SKM-1 (cell line): Measurements from ENCODE around the gene ASH1L.
"Not testable (repeated sequence)": the region's sequence is repeated elsewhere in the genome, so short reads cannot be mapped to it uniquely, and the experiment has no call there.

Experiments used
- DNase-seq: peaks from one replicate; lab custom pipeline; 2025; ENCODE audit not compliant: unreplicated experiment; lab: John Stamatoyannopoulos, UW

The ASH1L gene

GRCh38 chr1:155499263-155499662 is 63.3 kb downstream of the ASH1L start:
- DNase-seq, result no peak

GRCh38 chr1:155493595-155493994 is 69.0 kb downstream of the ASH1L start:
- DNase-seq, result not testable (repeated sequence)

- DNase-seq, result not testable (repeated sequence)
Measured at GRCh38 chr1:155488419-155488818, 74.2 kb downstream of the ASH1L start.

- DNase-seq, result no peak
Measured at GRCh38 chr1:155487541-155487940, 75.1 kb downstream of the ASH1L start.

- not testable (repeated sequence) for DNase-seq
Measured at GRCh38 chr1:155486952-155487351, 75.7 kb downstream of the ASH1L start.

- DNase-seq, result no peak
Measured at GRCh38 chr1:155485945-155486344, 76.7 kb downstream of the ASH1L start.

- no peak for DNase-seq
Measured at GRCh38 chr1:155485222-155485621, 77.4 kb downstream of the ASH1L start.

- no peak for DNase-seq
Measured at GRCh38 chr1:155481741-155482241, 80.8 kb downstream of the ASH1L start.

- DNase-seq, result no peak
Measured at GRCh38 chr1:155479205-155479604, 83.4 kb downstream of the ASH1L start.

- DNase-seq, result no peak
Measured at GRCh38 chr1:155478270-155478852, 84.2 kb downstream of the ASH1L start.

GRCh38 chr1:155474146-155474545 is 88.5 kb downstream of the ASH1L start:
- DNase-seq, result no peak

- no peak for DNase-seq
Measured at GRCh38 chr1:155473151-155473821, 89.3 kb downstream of the ASH1L start.

- no peak for DNase-seq
Measured at GRCh38 chr1:155472491-155473083, 90.0 kb downstream of the ASH1L start.

GRCh38 chr1:155471891-155472290 is 90.7 kb downstream of the ASH1L start:
- DNase-seq, result no peak

- DNase-seq, result no peak
Measured at GRCh38 chr1:155471026-155471425, 91.6 kb downstream of the ASH1L start.

- no peak for DNase-seq
Measured at GRCh38 chr1:155466996-155467395, 95.6 kb downstream of the ASH1L start.

GRCh38 chr1:155466617-155466972 is 96.0 kb downstream of the ASH1L start:
- no peak for DNase-seq

GRCh38 chr1:155463865-155464650 is 98.5 kb downstream of the ASH1L start:
- DNase-seq, result no peak

GRCh38 chr1:155458111-155458510 is 104.5 kb downstream of the ASH1L start:
- no peak for DNase-seq

- no peak for DNase-seq
Measured at GRCh38 chr1:155457266-155457665, 105.3 kb downstream of the ASH1L start.

- DNase-seq, result no peak
Measured at GRCh38 chr1:155455588-155456195, 106.9 kb downstream of the ASH1L start.
